Right lobe of liver (tissue), 6 donors: ENCODE results near the gene TMEM154. TPM values are rescaled to one million over a fixed set of nuclear protein-coding genes. Genes with fewer than 3 reads are reported as not detected.

Source experiments
- ATAC-seq, 4 donors: fragments of 200-7000 bp; cut with Tn5 transposase; one replicate each; pipeline ENCODE4 v1.9.1; 2020; ENCODE audit warnings: mild to moderate bottlenecking in 4 of 4, moderate library complexity in 4 of 4
- DNase-seq, 3 donors: peaks; one replicate each; pipeline ENCODE4 v3.0.0-alpha.2; 2020
- H3K27ac ChIP-seq, 3 donors: fragments of 200-600 bp; one replicate each; pipeline ENCODE4 v1.8.0; 2022
- H3K27me3 ChIP-seq, 2 donors: fragments of 200-600 bp; one replicate each; pipeline ENCODE4 v1.8.0; 2022
- H3K36me3 ChIP-seq, 4 donors: fragments of 200-600 bp; sonication (generic) in 1 of 4; one replicate each; pipeline versions ENCODE4 v1.5.1 to v1.8.0; 2017 to 2022; ENCODE audit warnings: control low read depth in 1 of 4
- H3K4me1 ChIP-seq, 4 donors: fragments of 200-600 bp; sonication (generic) in 1 of 4; one replicate each; pipeline versions ENCODE4 v1.5.1 to v1.8.0; 2017 to 2022; ENCODE audit warnings: control low read depth in 1 of 4
- H3K4me3 ChIP-seq, 3 donors: fragments of 200-600 bp; one replicate each; pipeline ENCODE4 v1.8.0; 2022
- H3K9me3 ChIP-seq, 4 donors: fragments of 200-600 bp; sonication (generic) in 1 of 4; one replicate each; pipeline versions ENCODE4 v1.5.1 to v1.8.0; 2017 to 2022; ENCODE audit warnings: control low read depth in 1 of 4
- POLR2A ChIP-seq: fragments of 450-650 bp; IDR thresholded peaks from one replicate; pipeline ENCODE4 v1.6.1; 2017; ENCODE audit warnings: antibody characterized with exemption, mild to moderate bottlenecking
- WGBS: methylation state at CpG from one replicate; pipeline ENCODE4 v1.1.6; 2018; ENCODE audit warnings: low coverage, low lambda C conversion rate; ENCODE audit not compliant: insufficient coverage; ENCODE audit errors: missing lambda C conversion rate; 5-methylcytosine and 5-hydroxymethylcytosine counted together
- intact Hi-C, 2 donors: fragments of 100-400 bp; cut with DNase I; formaldehyde crosslinking; loops; one replicate each; pipeline versions ENCODE4 v1.11.2 to v1.14.1; 2022
- total RNA-seq, 6 experiments: library from RNA; depleted of rRNA in 2 of 6; stranded (reverse); fragments of >200 nt in 2 of 6; fragmentation: NEBNext Ultra II Directional in 3 of 6; extraction: Animal tissue kit (Norgen Biotek cat#: 25700) in 3 of 6; gene quantifications; one replicate each; pipeline versions ENCODE4 v1.1.0 to v1.2.4, GENCODE V29; 2016 to 2023
- TF ChIP-seq, protein P1 (sequence below), 4 donors: fragments of 200-600 bp in 3 of 4; fragments of 450-650 bp in 1 of 4; IDR thresholded peaks; one replicate each; pipeline versions ENCODE4 v1.5.1 to v1.8.0; 2016 to 2022; ENCODE audit warnings: antibody characterized with exemption in 4 of 4, mild to moderate bottlenecking in 2 of 4
- donor health status: DM: no; HTN: yes; CAD: no.
- donor health status: DM: no; HTN: no; CAD: no.
- donor health status: DM: no; HTN: no; CAD: no.
- donor health status: DM: no; HTN: yes; CAD: no.
- donor health status: DM: no; HTN: yes; CAD: no.

Gene TMEM154
- total RNA-seq, 6 experiments from 2014 or later, result 0.64 to 6.7 (median 2.9) TPM

DNA sequence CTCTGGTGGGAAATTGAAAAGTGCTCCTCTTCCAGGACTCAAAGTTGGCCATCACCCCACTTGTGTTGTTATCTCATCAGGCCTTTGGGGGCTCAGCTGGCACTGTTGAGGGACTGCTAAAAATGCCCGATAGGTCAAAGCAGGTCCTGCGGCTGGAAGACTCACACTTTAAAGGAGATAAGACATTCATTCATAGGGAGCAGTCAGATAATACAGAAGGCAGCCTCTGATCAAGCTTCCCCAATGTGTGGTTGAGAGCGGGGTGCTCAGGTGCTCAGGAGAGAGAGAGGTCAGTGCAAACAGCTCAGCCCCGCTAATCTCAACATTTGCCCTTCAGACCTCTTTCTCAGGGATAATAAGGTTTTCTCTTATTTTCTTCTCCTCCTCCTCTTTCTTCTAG is 70.3 kb downstream of the TMEM154 start:
- Histone ChIP-seq H3K4me3 (no peak overlapping the region), H3K27me3 (no peaks in the 10 kb centered on the region), H3K9me3 (no peaks in the 10 kb centered on the region), H3K36me3 (no peaks in the 10 kb centered on the region), H3K27ac (no peak overlapping the region), H3K4me1 (no peaks in the 10 kb centered on the region)
- ATAC-seq (no peak), DNase-seq (no peak)
- intact Hi-C loops, result no loop called here
- TF ChIP-seq, protein P1, sequence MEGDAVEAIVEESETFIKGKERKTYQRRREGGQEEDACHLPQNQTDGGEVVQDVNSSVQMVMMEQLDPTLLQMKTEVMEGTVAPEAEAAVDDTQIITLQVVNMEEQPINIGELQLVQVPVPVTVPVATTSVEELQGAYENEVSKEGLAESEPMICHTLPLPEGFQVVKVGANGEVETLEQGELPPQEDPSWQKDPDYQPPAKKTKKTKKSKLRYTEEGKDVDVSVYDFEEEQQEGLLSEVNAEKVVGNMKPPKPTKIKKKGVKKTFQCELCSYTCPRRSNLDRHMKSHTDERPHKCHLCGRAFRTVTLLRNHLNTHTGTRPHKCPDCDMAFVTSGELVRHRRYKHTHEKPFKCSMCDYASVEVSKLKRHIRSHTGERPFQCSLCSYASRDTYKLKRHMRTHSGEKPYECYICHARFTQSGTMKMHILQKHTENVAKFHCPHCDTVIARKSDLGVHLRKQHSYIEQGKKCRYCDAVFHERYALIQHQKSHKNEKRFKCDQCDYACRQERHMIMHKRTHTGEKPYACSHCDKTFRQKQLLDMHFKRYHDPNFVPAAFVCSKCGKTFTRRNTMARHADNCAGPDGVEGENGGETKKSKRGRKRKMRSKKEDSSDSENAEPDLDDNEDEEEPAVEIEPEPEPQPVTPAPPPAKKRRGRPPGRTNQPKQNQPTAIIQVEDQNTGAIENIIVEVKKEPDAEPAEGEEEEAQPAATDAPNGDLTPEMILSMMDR (IDR thresholded peaks at IDR 0.05), result no peak
- no peak for TF ChIP-seq POLR2A
- 78% methylated on average over 1 of the region's 4 CpGs for WGBS

DNA sequence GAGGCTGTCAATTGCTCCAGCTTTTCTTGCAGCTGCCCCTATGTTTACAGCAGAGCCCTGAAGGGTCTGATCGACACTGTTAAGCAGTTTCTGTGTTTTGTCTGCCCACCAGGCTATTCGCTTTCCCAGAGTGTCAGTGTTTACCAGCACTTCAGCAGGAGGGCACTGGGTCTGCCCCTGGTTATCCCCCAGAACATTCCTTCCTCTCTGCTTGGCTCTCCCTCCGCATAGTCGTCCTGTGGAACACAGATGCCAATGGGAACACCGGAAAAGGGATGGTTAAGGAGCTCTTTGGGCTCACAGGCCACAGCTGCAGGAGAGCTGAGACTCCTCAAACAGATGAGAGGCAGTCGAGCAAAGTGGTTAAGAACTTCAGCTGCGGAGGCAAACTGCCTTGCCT is 72.6 kb downstream of the TMEM154 start:
- intact Hi-C loops, result no loop called here

GRCh38 chr4:152606753-152607152 is 73.0 kb downstream of the TMEM154 start:
- intact Hi-C loops, result no loop called here
- WGBS, result 55% methylated on average over 6 of the region's 8 CpGs

More for the DNA sequence above, 72.6 kb downstream of the TMEM154 start:
- WGBS, result 53% methylated on average over 3 of the region's 7 CpGs
- no peaks in the 10 kb centered on the region for H3K4me1 ChIP-seq
- TF ChIP-seq POLR2A, result no peak
- TF ChIP-seq, protein P1 (IDR thresholded peaks at IDR 0.05), result no peak
- H3K4me3 ChIP-seq, result no peak overlapping the region
- H3K27me3 ChIP-seq, result no peaks in the 10 kb centered on the region
- DNase-seq, result no peak
- no peak overlapping the region for H3K27ac ChIP-seq
- no peak for ATAC-seq
- H3K9me3 ChIP-seq, result no peaks in the 10 kb centered on the region
- H3K36me3 ChIP-seq, result no peaks in the 10 kb centered on the region

DNA sequence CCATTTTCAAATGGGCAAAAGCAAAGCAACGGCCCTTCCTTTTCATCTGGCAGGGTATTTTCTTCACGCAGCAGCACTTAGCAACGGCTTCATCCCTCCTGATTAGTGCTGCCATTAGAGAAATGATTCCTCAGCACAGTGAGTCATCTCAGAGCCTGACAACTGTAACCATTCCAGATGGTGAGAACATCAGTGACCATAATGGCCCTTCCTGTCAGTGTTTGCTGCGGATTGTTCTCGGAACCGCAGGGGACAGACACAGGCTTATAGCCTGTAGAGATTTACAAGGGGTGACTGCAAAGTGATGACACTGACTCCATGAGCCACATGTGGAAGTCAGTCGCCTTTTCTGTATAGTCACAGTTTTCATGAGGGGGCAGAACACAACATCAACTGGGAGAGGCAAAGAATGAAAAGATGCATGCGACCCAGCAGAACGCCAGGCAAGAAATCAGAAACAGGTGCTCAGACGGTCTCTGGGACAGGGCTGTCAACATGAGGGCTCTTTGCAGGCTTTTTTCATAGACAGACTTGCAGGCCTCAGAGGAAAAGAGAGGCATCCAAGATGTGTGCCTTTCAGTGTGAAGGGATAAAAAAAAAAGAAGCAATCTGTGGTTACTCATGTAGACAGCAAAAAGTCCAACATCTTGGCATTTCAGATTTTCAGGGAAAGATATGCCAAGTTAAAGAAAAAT is 74.0 kb downstream of the TMEM154 start:
- ATAC-seq, result no peak
- Histone ChIP-seq H3K27ac (no peak overlapping the region), H3K4me3 (no peak overlapping the region), H3K9me3 (no peaks in the 10 kb centered on the region), H3K4me1 (no peaks in the 10 kb centered on the region), H3K36me3 (no peaks in the 10 kb centered on the region), H3K27me3 (no peaks in the 10 kb centered on the region)
- intact Hi-C loops, result no loop called here
- DNase-seq, result no peak
- TF ChIP-seq, protein P1 (IDR thresholded peaks at IDR 0.05), result no peak
- no peak for TF ChIP-seq POLR2A
- 71% methylated on average over 7 of the region's 10 CpGs for WGBS

More at GRCh38 chr4:152606753-152607152, 73.0 kb downstream of the TMEM154 start:
- Histone ChIP-seq H3K9me3 (no peaks in the 10 kb centered on the region), H3K27me3 (no peaks in the 10 kb centered on the region), H3K4me3 (no peak overlapping the region), H3K27ac (no peak overlapping the region), H3K36me3 (no peaks in the 10 kb centered on the region), H3K4me1 (no peaks in the 10 kb centered on the region)
- TF ChIP-seq, protein P1 (IDR thresholded peaks at IDR 0.05), result no peak
- no peak for TF ChIP-seq POLR2A
- no peak for ATAC-seq
- DNase-seq, result no peak
